ENCODE measurements around the gene ILF3.

Gene ILF3

GRCh38 chr19:10683582-10683981 lies 29.4 kb downstream of the ILF3 start:
- Histone ChIP-seq H3K4me2 (no peak overlapping the region), H3K27ac (no peak overlapping the region), H3K36me3 (peaks cover 100% of the 10 kb centered on the region), H3K9ac (0 out of 2 replicates have a peak overlapping the region, but pooled peaks have one; percentile 19), H3K27me3 (no peaks in the 10 kb centered on the region), H3K4me1 (no peaks in the 10 kb centered on the region), H3K9me3 (no peaks in the 10 kb centered on the region), H4K20me1 (peaks cover 100% of the 10 kb centered on the region), H3K4me3 (no peak overlapping the region)
- no peak for TF ChIP-seq Cebpa-rat (IDR thresholded peaks at IDR 0.05)

- Histone ChIP-seq H3K9me3 (no peaks in the 10 kb centered on the region), H3K4me2 (no peak overlapping the region), H3K27me3 (no peaks in the 10 kb centered on the region), H3K9ac (no peak overlapping the region), H4K20me1 (peaks cover 100% of the 10 kb centered on the region), H3K4me1 (no peaks in the 10 kb centered on the region), H3K27ac (no peak overlapping the region), H3K36me3 (peaks cover 100% of the 10 kb centered on the region), H3K4me3 (no peak overlapping the region)
- no peak for TF ChIP-seq Cebpa-rat (IDR thresholded peaks at IDR 0.05)
Measured at GRCh38 chr19:10685210-10685609, 31.1 kb downstream of the ILF3 start.

DNA sequence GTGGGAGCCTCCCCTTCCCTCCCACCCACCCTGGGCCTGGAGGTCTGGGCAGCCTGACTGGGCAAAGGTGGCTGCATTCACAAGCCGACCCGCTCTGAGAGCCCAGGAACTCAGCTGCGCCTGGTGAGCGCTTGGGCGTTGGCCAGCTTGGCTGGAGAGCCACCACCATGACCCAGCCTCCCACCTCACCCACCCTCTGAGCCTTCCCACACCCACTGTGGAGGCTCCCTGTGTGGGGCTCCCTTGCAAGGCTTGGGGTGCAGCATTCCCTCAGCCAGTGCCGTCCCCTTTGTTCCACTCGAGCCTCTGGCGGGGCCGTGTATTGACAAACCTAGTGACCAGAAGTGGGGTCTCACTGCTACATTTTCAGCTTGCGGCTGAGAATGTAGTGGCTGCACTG lies 32.0 kb downstream of the ILF3 start:
- Histone ChIP-seq H4K20me1 (peaks cover 100% of the 10 kb centered on the region), H3K27ac (no peak overlapping the region)

GRCh38 chr19:10686661-10687517 lies 32.7 kb downstream of the ILF3 start:
- TF ChIP-seq Cebpa-rat (IDR thresholded peaks at IDR 0.05): no peak
- Histone ChIP-seq H3K9me3 (no peaks in the 10 kb centered on the region), H3K36me3 (peaks cover 100% of the 10 kb centered on the region), H3K27ac (no peak overlapping the region), H3K27me3 (no peaks in the 10 kb centered on the region), H3K4me3 (no peak overlapping the region), H4K20me1 (peaks cover 100% of the 10 kb centered on the region), H3K9ac (no peak overlapping the region), H3K4me1 (no peaks in the 10 kb centered on the region), H3K4me2 (no peak overlapping the region)

More for the DNA sequence above, 32.0 kb downstream of the ILF3 start:
- Histone ChIP-seq H3K4me1 (no peaks in the 10 kb centered on the region), H3K27me3 (no peaks in the 10 kb centered on the region), H3K36me3 (peaks cover 100% of the 10 kb centered on the region), H3K9me3 (no peaks in the 10 kb centered on the region), H3K4me2 (no peak overlapping the region), H3K4me3 (no peak overlapping the region), H3K9ac (no peak overlapping the region)
- TF ChIP-seq Cebpa-rat (IDR thresholded peaks at IDR 0.05): no peak

- no peak for TF ChIP-seq Cebpa-rat (IDR thresholded peaks at IDR 0.05)
- H3K27me3 ChIP-seq: no peaks in the 10 kb centered on the region
- no peaks in the 10 kb centered on the region for H3K4me1 ChIP-seq
- no peak overlapping the region for H3K27ac ChIP-seq
- no peak overlapping the region for H3K4me2 ChIP-seq
- H3K4me3 ChIP-seq: no peak overlapping the region
- peaks cover 100% of the 10 kb centered on the region for H4K20me1 ChIP-seq
- no peak overlapping the region for H3K9ac ChIP-seq
- H3K9me3 ChIP-seq: no peaks in the 10 kb centered on the region
- peaks cover 100% of the 10 kb centered on the region for H3K36me3 ChIP-seq
Measured at GRCh38 chr19:10687518-10688288, 33.6 kb downstream of the ILF3 start.

- no peak overlapping the region for H3K27ac ChIP-seq
- H3K4me3 ChIP-seq: no peak overlapping the region
- no peaks in the 10 kb centered on the region for H3K4me1 ChIP-seq
- no peaks in the 10 kb centered on the region for H3K27me3 ChIP-seq
- peaks cover 100% of the 10 kb centered on the region for H4K20me1 ChIP-seq
- peaks cover 97% of the 10 kb centered on the region for H3K36me3 ChIP-seq
- no peaks in the 10 kb centered on the region for H3K9me3 ChIP-seq
- TF ChIP-seq Cebpa-rat (IDR thresholded peaks at IDR 0.05): no peak
- H3K4me2 ChIP-seq: no peak overlapping the region
- no peak overlapping the region for H3K9ac ChIP-seq
Measured at GRCh38 chr19:10688545-10689280, 34.6 kb downstream of the ILF3 start.

GRCh38 chr19:10690341-10690781 lies 36.2 kb downstream of the ILF3 start:
- Histone ChIP-seq H3K4me1 (peaks cover 7% of the 10 kb centered on the region), H3K4me3 (no peak overlapping the region), H3K27me3 (no peaks in the 10 kb centered on the region), H4K20me1 (peaks cover 100% of the 10 kb centered on the region), H3K27ac (no peak overlapping the region), H3K9me3 (no peaks in the 10 kb centered on the region), H3K9ac (no peak overlapping the region), H3K4me2 (no peak overlapping the region), H3K36me3 (peaks cover 80% of the 10 kb centered on the region)
- TF ChIP-seq Cebpa-rat (IDR thresholded peaks at IDR 0.05): no peak

DNA sequence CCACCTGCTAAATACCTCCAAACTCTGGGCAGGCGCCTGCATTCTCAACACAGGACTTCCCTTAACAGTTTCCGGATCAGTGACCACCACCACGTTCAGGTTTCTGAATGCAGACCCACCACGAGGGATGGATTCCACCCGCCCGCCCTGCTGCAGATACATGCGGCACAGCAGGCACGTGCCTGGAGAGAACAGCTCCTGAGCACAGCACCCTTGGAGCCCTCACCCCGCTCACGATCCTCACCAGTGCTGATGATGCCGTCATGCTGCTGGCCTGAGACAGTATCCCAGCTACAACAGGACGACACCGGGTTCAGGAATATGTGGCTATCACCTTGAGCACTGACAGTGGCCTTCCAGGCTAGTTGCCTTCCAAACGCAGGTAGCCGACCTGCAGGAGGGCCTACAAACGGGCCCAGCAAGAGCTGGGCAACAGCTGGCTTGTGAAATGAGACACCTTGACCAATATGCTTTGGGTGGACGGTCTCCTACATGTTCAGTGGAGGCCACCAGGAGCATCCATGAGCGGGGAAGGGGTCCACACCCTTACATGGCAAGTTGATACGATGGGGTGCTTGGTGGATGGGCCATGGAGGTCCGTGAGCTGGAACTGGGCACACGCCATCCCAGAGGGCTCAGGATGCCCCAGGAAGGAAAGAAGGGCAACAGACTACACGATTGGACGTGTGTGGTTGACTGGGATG lies 37.2 kb downstream of the ILF3 start:
- H3K4me2 ChIP-seq: no peak overlapping the region
- H3K36me3 ChIP-seq: peaks cover 71% of the 10 kb centered on the region
- no peak overlapping the region for H3K4me3 ChIP-seq
- no peaks in the 10 kb centered on the region for H3K27me3 ChIP-seq
- TF ChIP-seq Cebpa-rat (IDR thresholded peaks at IDR 0.05): no peak
- no peaks in the 10 kb centered on the region for H3K9me3 ChIP-seq
- no peak overlapping the region for H3K9ac ChIP-seq
- H3K4me1 ChIP-seq: peaks cover 14% of the 10 kb centered on the region
- H3K27ac ChIP-seq: no peak overlapping the region
- peaks cover 100% of the 10 kb centered on the region for H4K20me1 ChIP-seq

DNA sequence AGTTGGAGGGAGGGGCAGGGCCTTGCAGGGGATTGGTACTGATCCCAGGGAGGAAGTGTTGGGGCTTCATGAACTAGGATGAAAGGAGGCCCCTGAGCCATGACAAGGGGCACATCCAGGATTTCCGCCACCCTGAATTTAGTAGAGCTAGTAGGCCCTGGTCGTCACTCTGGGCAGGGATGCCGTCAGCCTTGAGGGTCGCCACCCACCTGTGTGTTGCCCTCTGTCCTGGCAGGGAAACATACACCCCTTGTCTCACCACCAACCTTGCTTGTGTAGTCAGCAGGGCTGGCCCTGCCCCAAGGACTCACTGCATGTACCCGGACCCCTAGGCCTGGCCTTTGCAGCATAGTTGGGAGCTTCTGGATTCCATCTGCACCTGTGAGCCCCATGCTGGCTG lies 37.7 kb downstream of the ILF3 start:
- no peaks in the 10 kb centered on the region for H3K9me3 ChIP-seq
- H4K20me1 ChIP-seq: peaks cover 100% of the 10 kb centered on the region
- H3K27me3 ChIP-seq: no peaks in the 10 kb centered on the region
- peaks cover 65% of the 10 kb centered on the region for H3K36me3 ChIP-seq
- peaks cover 14% of the 10 kb centered on the region for H3K4me1 ChIP-seq
- H3K4me2 ChIP-seq: no peak overlapping the region
- H3K27ac ChIP-seq: no peak overlapping the region
- no peak for TF ChIP-seq Cebpa-rat (IDR thresholded peaks at IDR 0.05)
- H3K4me3 ChIP-seq: no peak overlapping the region
- H3K9ac ChIP-seq: no peak overlapping the region
